ENCODE measurements around the gene FAM117A. TPM values are rescaled to one million over a fixed set of nuclear protein-coding genes. Genes with fewer than 3 reads are reported as not detected.

FAM117A gene
- total and polyA plus RNA-seq, 12 donors, result 4.6 to 16.3 (median 10.3) TPM

DNA sequence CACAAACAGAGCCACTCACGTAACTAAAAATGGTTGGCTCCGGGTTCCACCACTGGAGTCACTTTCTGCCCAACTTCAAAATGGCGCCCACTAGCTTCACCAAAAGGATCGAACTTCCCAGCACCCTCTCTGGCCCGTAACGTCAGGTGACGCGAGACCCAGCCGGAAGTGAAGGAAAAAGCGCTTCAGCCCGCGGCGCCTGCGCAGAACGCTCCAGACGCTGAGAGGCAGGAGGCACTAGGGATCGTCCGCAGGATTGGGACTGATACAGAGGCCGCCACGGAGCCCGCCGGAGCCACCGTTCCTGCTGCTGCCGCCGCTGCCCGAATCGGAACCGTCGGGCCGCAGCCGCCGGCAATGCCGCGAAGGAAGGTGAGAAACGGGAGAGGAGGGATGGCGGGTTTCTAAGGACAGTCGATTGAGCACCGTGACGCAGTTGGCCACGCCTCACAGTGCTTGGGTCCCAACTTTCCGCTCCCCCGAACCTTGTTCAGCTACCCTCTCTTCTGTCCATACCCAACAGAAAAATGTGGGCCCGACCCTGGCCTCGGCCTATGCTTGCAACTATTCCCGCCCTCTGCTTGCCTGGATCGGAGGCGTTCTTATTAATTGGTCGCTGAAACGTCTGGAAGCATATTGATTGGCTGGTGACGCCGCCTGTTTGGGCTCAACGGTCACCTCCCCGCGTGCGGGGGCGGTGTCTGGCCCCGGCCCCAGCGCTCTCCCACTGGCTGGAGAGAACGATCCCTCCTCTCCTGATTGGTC, 24.7 kb upstream of the FAM117A start, which contains the start of gene KAT7:
KAT7 (plus strand) TSS at position 204 of the 765 bp plus-strand sequence; CDS start at position 358, 154 bp downstream.
- Histone ChIP-seq H3K27ac (peak within 1 kb of the TSS; percentile 99 to 100 (median 100)), H3K4me1 (replicated peaks in 1 of 2) (peaks cover 5 to 38% of the 10 kb centered on the region in 2 donors), H3K36me3 (replicated peaks in 1 of 2) (peaks cover 0 to 16% of the 10 kb centered on the region in 2 donors), H3K4me3 (peak within 1 kb of the TSS; percentile 49 to 91 (median 82)), H3K27me3 (no peaks in the 10 kb centered on the region), H3K9me3 (replicated peaks in 1 of 3) (no peaks in the 10 kb centered on the region)
- peak; percentile 99 to 100 (median 99) for DNase-seq
- peak; percentile 90 to 93 for TF ChIP-seq POLR2A (IDR thresholded peaks at IDR 0.05)
- TF ChIP-seq, protein P1, sequence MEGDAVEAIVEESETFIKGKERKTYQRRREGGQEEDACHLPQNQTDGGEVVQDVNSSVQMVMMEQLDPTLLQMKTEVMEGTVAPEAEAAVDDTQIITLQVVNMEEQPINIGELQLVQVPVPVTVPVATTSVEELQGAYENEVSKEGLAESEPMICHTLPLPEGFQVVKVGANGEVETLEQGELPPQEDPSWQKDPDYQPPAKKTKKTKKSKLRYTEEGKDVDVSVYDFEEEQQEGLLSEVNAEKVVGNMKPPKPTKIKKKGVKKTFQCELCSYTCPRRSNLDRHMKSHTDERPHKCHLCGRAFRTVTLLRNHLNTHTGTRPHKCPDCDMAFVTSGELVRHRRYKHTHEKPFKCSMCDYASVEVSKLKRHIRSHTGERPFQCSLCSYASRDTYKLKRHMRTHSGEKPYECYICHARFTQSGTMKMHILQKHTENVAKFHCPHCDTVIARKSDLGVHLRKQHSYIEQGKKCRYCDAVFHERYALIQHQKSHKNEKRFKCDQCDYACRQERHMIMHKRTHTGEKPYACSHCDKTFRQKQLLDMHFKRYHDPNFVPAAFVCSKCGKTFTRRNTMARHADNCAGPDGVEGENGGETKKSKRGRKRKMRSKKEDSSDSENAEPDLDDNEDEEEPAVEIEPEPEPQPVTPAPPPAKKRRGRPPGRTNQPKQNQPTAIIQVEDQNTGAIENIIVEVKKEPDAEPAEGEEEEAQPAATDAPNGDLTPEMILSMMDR (IDR thresholded peaks at IDR 0.05), result peak in 1 of 6 experiments; percentile 23
- intact Hi-C loops (cut with DNase I), result no loop called here
- 0 to 1% (median 0%) methylated on average over 22 to 59 of the region's 59 CpGs for WGBS, 4 donors

DNA sequence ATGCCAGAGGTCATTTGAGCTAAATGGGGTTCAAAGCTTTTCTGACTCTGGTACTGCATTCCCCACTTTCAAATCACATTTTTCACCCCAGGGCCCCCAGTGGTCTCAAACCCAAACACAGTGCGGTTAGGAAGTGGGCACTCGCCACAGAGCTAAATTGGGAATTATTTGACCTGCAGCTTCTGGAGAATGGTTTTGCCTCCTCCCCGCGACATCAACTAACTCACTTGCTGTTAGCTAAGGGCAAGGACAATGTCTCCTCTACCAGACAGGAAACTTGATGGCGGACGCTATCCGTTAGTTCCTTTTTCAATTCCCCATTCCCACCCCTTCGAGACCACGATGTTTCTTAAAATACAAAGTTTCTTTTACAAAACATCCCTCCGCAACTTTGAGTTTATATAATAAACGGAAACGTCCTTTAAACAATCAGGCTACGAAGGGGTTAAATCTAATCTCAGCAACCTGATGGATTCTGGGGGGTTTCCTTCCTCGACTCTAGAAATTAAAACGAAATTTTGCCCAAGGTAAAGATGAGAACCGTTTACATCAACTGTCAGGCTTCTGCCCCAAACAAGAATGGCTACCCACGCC, 24.1 kb upstream of the FAM117A start:
- H3K4me1 ChIP-seq (replicated peaks in 1 of 2), result peaks cover 5 to 38% of the 10 kb centered on the region in 2 donors

DNA sequence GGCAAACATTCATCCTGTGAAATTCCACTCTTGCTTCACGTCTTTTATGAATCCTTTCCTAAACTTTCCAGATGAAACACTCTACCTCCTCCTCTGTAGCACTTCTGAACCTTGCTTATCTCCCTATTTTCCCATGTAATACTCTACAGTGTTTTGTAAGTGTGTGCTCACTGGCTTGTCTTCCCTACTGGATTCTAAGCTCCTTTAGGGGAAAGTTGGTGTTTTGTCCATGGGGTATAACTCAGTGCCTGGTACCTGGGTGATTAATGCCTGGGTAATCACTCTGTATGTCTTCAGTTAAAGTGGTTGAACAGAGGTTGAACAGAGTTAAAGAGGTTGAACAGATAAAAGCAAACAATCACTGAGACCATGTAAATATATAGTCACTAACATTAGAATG, 20.7 kb upstream of the FAM117A start:
- no peaks in the 10 kb centered on the region for H3K27me3 ChIP-seq
- no peak overlapping the region for H3K4me3 ChIP-seq
- no peak for TF ChIP-seq POLR2A (IDR thresholded peaks at IDR 0.05)
- TF ChIP-seq, protein P1 (IDR thresholded peaks at IDR 0.05), result no peak
- H3K9me3 ChIP-seq (replicated peaks in 1 of 3), result no peaks in the 10 kb centered on the region
- WGBS, 4 donors, result 62 to 73% (median 67%) methylated on average over 1 of the region's 1 CpG
- no peaks in the 10 kb centered on the region for H3K36me3 ChIP-seq (replicated peaks in 1 of 2)
- H3K4me1 ChIP-seq (replicated peaks in 1 of 2), result peaks cover 5 to 16% of the 10 kb centered on the region in 2 donors
- DNase-seq, result no peak
- intact Hi-C loops (cut with DNase I), result loop anchor here in 1 of 2 donors (5.0 kb wide), 1 partner anchor 77 kb away; the partner anchor contains the start of gene SLC35B1
- peak overlapping the region in 1 of 5 donors; percentile 45 for H3K27ac ChIP-seq

More for the DNA sequence above, 24.1 kb upstream of the FAM117A start:
- Histone ChIP-seq H3K27me3 (no peaks in the 10 kb centered on the region), H3K4me3 (peak overlapping the region; percentile 1 to 91 (median 66)), H3K9me3 (replicated peaks in 1 of 3) (no peaks in the 10 kb centered on the region), H3K27ac (peak overlapping the region; percentile 99 to 100 (median 100)), H3K36me3 (replicated peaks in 1 of 2) (peaks cover 0 to 11% of the 10 kb centered on the region in 2 donors)
- intact Hi-C loops (cut with DNase I), result no loop called here
- TF ChIP-seq, protein P1 (IDR thresholded peaks at IDR 0.05), result no peak
- TF ChIP-seq POLR2A (IDR thresholded peaks at IDR 0.05), result no peak
- peak in 4 of 7 donors; percentile 12 to 62 (median 34) for DNase-seq
- WGBS, 4 donors, result 1 to 3% (median 2%) methylated on average over 17 of the region's 17 CpGs

DNA sequence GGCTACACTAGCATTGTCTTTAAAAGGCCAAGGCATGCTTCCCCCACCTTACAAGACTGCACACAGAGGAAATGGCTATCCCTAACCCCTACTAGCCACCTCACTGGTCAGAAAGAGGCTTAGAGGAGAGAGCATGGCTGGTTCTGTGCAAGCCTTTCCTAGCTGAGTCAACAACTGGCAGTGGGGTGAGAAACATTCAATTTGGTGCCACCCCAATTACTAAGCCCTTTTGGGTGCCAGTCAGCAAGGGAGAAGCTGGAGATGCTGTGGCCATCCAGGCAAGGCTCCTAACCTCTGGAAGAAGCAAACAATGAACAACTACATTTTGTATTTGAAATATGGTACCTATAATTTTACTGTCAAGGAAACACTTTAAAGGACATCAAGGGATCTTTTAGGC, 19.9 kb upstream of the FAM117A start:
- Histone ChIP-seq H3K36me3 (replicated peaks in 1 of 2) (no peaks in the 10 kb centered on the region), H3K9me3 (replicated peaks in 1 of 3) (no peaks in the 10 kb centered on the region), H3K4me1 (replicated peaks in 1 of 2) (peaks cover 5 to 13% of the 10 kb centered on the region in 2 donors), H3K4me3 (no peak overlapping the region), H3K27ac (peak overlapping the region in 2 of 5 donors; percentile 5 to 45), H3K27me3 (no peaks in the 10 kb centered on the region)
- no peak for DNase-seq
- intact Hi-C loops (cut with DNase I), result loop anchor here in 1 of 2 donors (5.0 kb wide), 1 partner anchor 76 kb away; the partner anchor contains the start of gene SLC35B1
- TF ChIP-seq POLR2A (IDR thresholded peaks at IDR 0.05), result no peak
- TF ChIP-seq, protein P1 (IDR thresholded peaks at IDR 0.05), result no peak

Measured in adrenal gland (tissue), 12 donors.